Neural progenitor cell (in vitro differentiated cells): ENCODE results near the gene SACS. TPM values are rescaled to one million over a fixed set of nuclear protein-coding genes. Genes with fewer than 3 reads are reported as not detected.

Experiments
- DNase-seq: peaks from one replicate; pipeline ENCODE4 v3.0.0-alpha.2; 2016; ENCODE audit warnings: low spot score
- H2AFZ ChIP-seq: fragments of 200-600 bp; sonication (generic); replicated peaks from 2 replicates; pipeline ENCODE4 v1.6.1; 2016; ENCODE audit warnings: antibody characterized with exemption
- H3F3A ChIP-seq: fragments of 200-600 bp; sonication (generic); 2 replicates; pipeline ENCODE4 v1.6.1; 2016; ENCODE audit warnings: antibody characterized with exemption, low read depth
- H3K27ac ChIP-seq: fragments of 200-600 bp; sonication (generic); 2 replicates; pipeline ENCODE4 v1.5.1; 2016; ENCODE audit warnings: mild to moderate bottlenecking
- H3K27me3 ChIP-seq: fragments of 200-600 bp; sonication (generic); 2 replicates; pipeline ENCODE4 v1.6.1; 2016; ENCODE audit warnings: mild to moderate bottlenecking, moderate library complexity
- H3K36me3 ChIP-seq: fragments of 200-600 bp; sonication (generic); 2 replicates; pipeline ENCODE4 v1.5.1; 2016
- H3K4me1 ChIP-seq: fragments of 200-600 bp; sonication (generic); 2 replicates; pipeline ENCODE4 v1.6.1; 2016; ENCODE audit warnings: mixed run types
- H3K4me2 ChIP-seq: fragments of 200-600 bp; sonication (generic); 2 replicates; pipeline ENCODE4 v1.6.1; 2016
- H3K4me3 ChIP-seq: fragments of 200-600 bp; sonication (generic); 2 replicates; pipeline ENCODE4 v1.5.1; 2016
- H3K79me2 ChIP-seq: fragments of 200-600 bp; sonication (generic); 2 replicates; pipeline ENCODE4 v1.6.1; 2016; ENCODE audit warnings: low read depth
- H3K9ac ChIP-seq: fragments of 200-600 bp; sonication (generic); 2 replicates; pipeline ENCODE4 v1.6.1; 2016
- H3K9me3 ChIP-seq: fragments of 200-600 bp; sonication (generic); 2 replicates; pipeline ENCODE4 v1.5.1; 2016; ENCODE audit warnings: low read depth
- H4K20me1 ChIP-seq: fragments of 200-600 bp; sonication (generic); 2 replicates; pipeline ENCODE4 v1.6.1; 2016; ENCODE audit warnings: low read depth
- H3K27ac Mint-ChIP-seq: 3 replicates; pipeline ENCODE4 v1.8.0; 2021; ENCODE audit warnings: mixed read lengths
- H3K27me3 Mint-ChIP-seq: 2 replicates; pipeline ENCODE4 v1.8.0; 2022; ENCODE audit warnings: low read depth, mild to moderate bottlenecking, inconsistent platforms, moderate library complexity, mixed read lengths; ENCODE audit not compliant: insufficient read depth
- H3K36me3 Mint-ChIP-seq: 3 replicates; pipeline ENCODE4 v1.8.0; 2021; ENCODE audit warnings: mixed read lengths
- H3K4me1 Mint-ChIP-seq: 3 replicates; pipeline ENCODE4 v1.8.0; 2021; ENCODE audit warnings: mixed read lengths
- H3K4me3 Mint-ChIP-seq: 3 replicates; pipeline ENCODE4 v1.8.0; 2021; ENCODE audit warnings: mild to moderate bottlenecking, moderate library complexity, mixed read lengths
- H3K9me3 Mint-ChIP-seq: 3 replicates; pipeline ENCODE4 v1.8.0; 2020; ENCODE audit warnings: mixed read lengths
- EZH2 ChIP-seq: fragments of 200-600 bp; sonication (generic); IDR thresholded peaks from 2 replicates; pipeline ENCODE4 v1.6.1; 2017; ENCODE audit warnings: antibody characterized with exemption, mild to moderate bottlenecking, moderate library complexity
- EZH2phosphoT487 ChIP-seq: fragments of 200-600 bp; sonication (generic); IDR thresholded peaks from 2 replicates; pipeline ENCODE4 v1.6.1; 2017; ENCODE audit warnings: antibody characterized with exemption
- total RNA-seq: library from RNA; depleted of rRNA; stranded (reverse); fragments of >200 nt; gene quantifications from 2 replicates; pipeline ENCODE4 v1.2.3, GENCODE V29; 2015; ENCODE audit warnings: low replicate concordance
- TF ChIP-seq, protein P1 (sequence below): fragments of 200-600 bp; sonication (generic); IDR thresholded peaks from 2 replicates; pipeline ENCODE4 v1.5.1; 2017; ENCODE audit warnings: antibody characterized with exemption, mild to moderate bottlenecking

SACS gene
- total RNA-seq, 1 donor from 2014 or later = 77.7 TPM

- TF ChIP-seq EZH2phosphoT487 (no peak), EZH2 (no peak)
- TF ChIP-seq, protein P1, sequence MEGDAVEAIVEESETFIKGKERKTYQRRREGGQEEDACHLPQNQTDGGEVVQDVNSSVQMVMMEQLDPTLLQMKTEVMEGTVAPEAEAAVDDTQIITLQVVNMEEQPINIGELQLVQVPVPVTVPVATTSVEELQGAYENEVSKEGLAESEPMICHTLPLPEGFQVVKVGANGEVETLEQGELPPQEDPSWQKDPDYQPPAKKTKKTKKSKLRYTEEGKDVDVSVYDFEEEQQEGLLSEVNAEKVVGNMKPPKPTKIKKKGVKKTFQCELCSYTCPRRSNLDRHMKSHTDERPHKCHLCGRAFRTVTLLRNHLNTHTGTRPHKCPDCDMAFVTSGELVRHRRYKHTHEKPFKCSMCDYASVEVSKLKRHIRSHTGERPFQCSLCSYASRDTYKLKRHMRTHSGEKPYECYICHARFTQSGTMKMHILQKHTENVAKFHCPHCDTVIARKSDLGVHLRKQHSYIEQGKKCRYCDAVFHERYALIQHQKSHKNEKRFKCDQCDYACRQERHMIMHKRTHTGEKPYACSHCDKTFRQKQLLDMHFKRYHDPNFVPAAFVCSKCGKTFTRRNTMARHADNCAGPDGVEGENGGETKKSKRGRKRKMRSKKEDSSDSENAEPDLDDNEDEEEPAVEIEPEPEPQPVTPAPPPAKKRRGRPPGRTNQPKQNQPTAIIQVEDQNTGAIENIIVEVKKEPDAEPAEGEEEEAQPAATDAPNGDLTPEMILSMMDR = no peak
- Histone ChIP-seq H3K4me1 (peaks cover 29% of the 10 kb centered on the region), H3K4me2 (peak overlapping the region; percentile 35), H3K27me3 (peaks cover 11% of the 10 kb centered on the region), H2AFZ (peak overlapping the region; percentile 1), H3K27ac (no peak overlapping the region), H3K9ac (no peak overlapping the region), H4K20me1 (no peaks in the 10 kb centered on the region), H3K9me3 (no peaks in the 10 kb centered on the region), H3K36me3 (no peaks in the 10 kb centered on the region), H3K4me3 (no peak overlapping the region), H3F3A (peaks cover 46% of the 10 kb centered on the region), H3K79me2 (no peaks in the 10 kb centered on the region)
- H3K36me3 Mint-ChIP-seq = no peaks in the 10 kb centered on the region
- H3K4me1 Mint-ChIP-seq = peaks cover 32% of the 10 kb centered on the region
- H3K9me3 Mint-ChIP-seq = peaks cover 4% of the 10 kb centered on the region
- H3K4me3 Mint-ChIP-seq = no peak overlapping the region
- peak overlapping the region; percentile 38 for H3K27ac Mint-ChIP-seq
- DNase-seq = peak; percentile 69
- H3K27me3 Mint-ChIP-seq = peaks cover 3% of the 10 kb centered on the region
Measured at GRCh38 chr13:23469951-23470421, 36.5 kb upstream of the SACS start.

DNA sequence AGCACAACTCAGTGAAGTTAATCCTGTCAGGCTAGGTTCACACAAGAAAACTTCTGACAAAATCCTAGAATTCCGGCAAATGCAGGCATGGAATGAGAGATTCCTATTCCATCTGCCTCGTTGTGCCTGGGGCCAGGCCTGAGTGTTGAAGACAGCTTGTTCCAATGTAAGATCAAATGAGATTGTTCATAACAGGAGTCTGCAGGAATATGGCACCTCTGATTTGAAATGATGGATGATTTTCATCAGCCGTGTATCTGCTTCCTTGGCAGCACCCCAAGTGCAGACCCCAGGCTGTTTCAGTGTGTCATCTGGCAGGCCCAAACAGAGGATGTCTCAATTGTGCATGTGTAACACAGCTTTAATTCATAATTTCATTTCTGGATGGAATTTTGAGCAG lies 35.3 kb upstream of the SACS start:
- H3K27ac Mint-ChIP-seq = no peak overlapping the region
- peaks cover 3% of the 10 kb centered on the region for H3K27me3 Mint-ChIP-seq
- Histone ChIP-seq H3K36me3 (no peaks in the 10 kb centered on the region), H2AFZ (no peak overlapping the region), H3K27me3 (peaks cover 19% of the 10 kb centered on the region), H3K4me1 (peaks cover 29% of the 10 kb centered on the region), H3K79me2 (no peaks in the 10 kb centered on the region), H3K27ac (no peak overlapping the region), H3K4me3 (no peak overlapping the region), H3K9ac (no peak overlapping the region), H3K9me3 (no peaks in the 10 kb centered on the region), H3F3A (peaks cover 46% of the 10 kb centered on the region), H3K4me2 (no peak overlapping the region), H4K20me1 (no peaks in the 10 kb centered on the region)
- no peak for DNase-seq
- H3K4me1 Mint-ChIP-seq = peaks cover 32% of the 10 kb centered on the region
- TF ChIP-seq EZH2phosphoT487 (no peak), EZH2 (no peak)
- TF ChIP-seq, protein P1 = no peak
- H3K36me3 Mint-ChIP-seq = no peaks in the 10 kb centered on the region
- peaks cover 6% of the 10 kb centered on the region for H3K9me3 Mint-ChIP-seq
- H3K4me3 Mint-ChIP-seq = no peak overlapping the region

GRCh38 chr13:23467932-23468278 lies 34.4 kb upstream of the SACS start:
- H3K4me1 ChIP-seq = peaks cover 29% of the 10 kb centered on the region
- Mint-ChIP-seq H3K4me3 (no peak overlapping the region), H3K27me3 (peaks cover 3% of the 10 kb centered on the region), H3K4me1 (peaks cover 32% of the 10 kb centered on the region), H3K27ac (no peak overlapping the region), H3K36me3 (no peaks in the 10 kb centered on the region), H3K9me3 (peaks cover 6% of the 10 kb centered on the region)
- no peaks in the 10 kb centered on the region for H3K36me3 ChIP-seq
- no peaks in the 10 kb centered on the region for H3K79me2 ChIP-seq
- no peak overlapping the region for H3K9ac ChIP-seq
- no peak for DNase-seq
- H3K27me3 ChIP-seq = peaks cover 19% of the 10 kb centered on the region
- no peaks in the 10 kb centered on the region for H3K9me3 ChIP-seq
- no peak overlapping the region for H3K4me2 ChIP-seq
- H3K4me3 ChIP-seq = no peak overlapping the region
- TF ChIP-seq EZH2phosphoT487 (no peak), EZH2 (no peak)
- TF ChIP-seq, protein P1 = no peak
- H2AFZ ChIP-seq = no peak overlapping the region
- H4K20me1 ChIP-seq = no peaks in the 10 kb centered on the region
- H3F3A ChIP-seq = peaks cover 46% of the 10 kb centered on the region
- H3K27ac ChIP-seq = no peak overlapping the region
